Fibroblast of peridontal ligament (primary cell): Measurements from ENCODE around the gene PCED1B.
A peak's percentile ranks its signal among the peaks of the same experiment; 100 is the strongest.
"Not testable (repeated sequence)": the region's sequence is repeated elsewhere in the genome, so short reads cannot be mapped to it uniquely, and the experiment has no call there.

ENCODE experiments used
- DNase-seq: peaks from one replicate; pipeline ENCODE4 v3.0.0-alpha.2; 2010; ENCODE audit errors: extremely low read depth

Gene PCED1B

GRCh38 chr12:47164724-47165439, 85.5 kb downstream of the PCED1B start:
- peak; percentile 83 for DNase-seq

GRCh38 chr12:47165934-47166333, 86.5 kb downstream of the PCED1B start:
- no peak for DNase-seq

- DNase-seq = no peak
These were observed 86.9 kb downstream of the PCED1B start for GRCh38 chr12:47166365-47166764.

- DNase-seq = not testable (repeated sequence)
These were observed 90.9 kb downstream of the PCED1B start for GRCh38 chr12:47170281-47170680.

GRCh38 chr12:47178014-47178413, 98.6 kb downstream of the PCED1B start:
- DNase-seq = no peak

- not testable (repeated sequence) for DNase-seq
These were observed 102.9 kb downstream of the PCED1B start for GRCh38 chr12:47182164-47182938.

- no peak for DNase-seq
These were observed 104.8 kb downstream of the PCED1B start for GRCh38 chr12:47184229-47184628.

- no peak for DNase-seq
These were observed 105.4 kb downstream of the PCED1B start for GRCh38 chr12:47184813-47185212.

- DNase-seq = no peak
These were observed 106.8 kb downstream of the PCED1B start for GRCh38 chr12:47186246-47186645.

GRCh38 chr12:47188576-47189441, 109.4 kb downstream of the PCED1B start:
- peak; percentile 98 for DNase-seq

GRCh38 chr12:47189728-47190127, 110.3 kb downstream of the PCED1B start:
- DNase-seq = no peak

GRCh38 chr12:47190271-47190750, 110.9 kb downstream of the PCED1B start:
- DNase-seq = no peak

GRCh38 chr12:47190905-47191304, 111.5 kb downstream of the PCED1B start:
- no peak for DNase-seq

GRCh38 chr12:47192051-47192450, 112.6 kb downstream of the PCED1B start:
- DNase-seq = peak; percentile 30

GRCh38 chr12:47193066-47193465, 113.6 kb downstream of the PCED1B start:
- DNase-seq = no peak

- no peak for DNase-seq
These were observed 115.1 kb downstream of the PCED1B start for GRCh38 chr12:47194501-47194900.

- DNase-seq = no peak
These were observed 121.0 kb downstream of the PCED1B start for GRCh38 chr12:47200446-47200845.

- not testable (repeated sequence) for DNase-seq
These were observed 121.8 kb downstream of the PCED1B start for GRCh38 chr12:47201190-47201589.

GRCh38 chr12:47202176-47202575, 122.8 kb downstream of the PCED1B start:
- no peak for DNase-seq

GRCh38 chr12:47205532-47206449, 126.4 kb downstream of the PCED1B start:
- DNase-seq = no peak
